Measurements from ENCODE around the gene RICTOR. TPM values are rescaled to one million over a fixed set of nuclear protein-coding genes. Genes with fewer than 3 reads are reported as not detected.
"Not testable (repeated sequence)": the region's sequence is repeated elsewhere in the genome, so short reads cannot be mapped to it uniquely, and the experiment has no call there.

Gene RICTOR
- polyA plus RNA-seq, 5 donors: 17.3 to 37.5 (median 33.9) TPM

- no peak for DNase-seq
Measured at GRCh38 chr5:39009981-39010380, 64.2 kb downstream of the RICTOR start.

- no peak for DNase-seq
Measured at GRCh38 chr5:39009280-39009679, 64.9 kb downstream of the RICTOR start.

GRCh38 chr5:39006650-39007049 lies 67.5 kb downstream of the RICTOR start:
- DNase-seq: no peak

GRCh38 chr5:39005566-39006232 lies 68.5 kb downstream of the RICTOR start:
- no peak for DNase-seq

GRCh38 chr5:39001683-39002082 lies 72.5 kb downstream of the RICTOR start:
- DNase-seq: no peak

GRCh38 chr5:38999037-38999436 lies 75.2 kb downstream of the RICTOR start:
- no peak for DNase-seq

GRCh38 chr5:38997591-38997990 lies 76.6 kb downstream of the RICTOR start:
- DNase-seq: no peak

GRCh38 chr5:38996123-38996522 lies 78.1 kb downstream of the RICTOR start:
- no peak for DNase-seq

- DNase-seq: peak; percentile 34 to 48
Measured at GRCh38 chr5:38994324-38994927, 79.8 kb downstream of the RICTOR start.

- DNase-seq: not testable (repeated sequence)
Measured at GRCh38 chr5:38989974-38990719, 84.1 kb downstream of the RICTOR start.

GRCh38 chr5:38985909-38986452 lies 88.2 kb downstream of the RICTOR start:
- no peak for DNase-seq

- no peak for DNase-seq
Measured at GRCh38 chr5:38979535-38979934, 94.7 kb downstream of the RICTOR start.

- no peak for DNase-seq
Measured at GRCh38 chr5:38978036-38978435, 96.2 kb downstream of the RICTOR start.

GRCh38 chr5:38968665-38969064 lies 105.5 kb downstream of the RICTOR start:
- DNase-seq: no peak

GRCh38 chr5:38961691-38962090 lies 112.5 kb downstream of the RICTOR start:
- DNase-seq: no peak

- DNase-seq: no peak
Measured at GRCh38 chr5:38953426-38954012, 120.7 kb downstream of the RICTOR start.

- no peak for DNase-seq
Measured at GRCh38 chr5:38948501-38948900, 125.7 kb downstream of the RICTOR start.

GRCh38 chr5:38944282-38944681 lies 129.9 kb downstream of the RICTOR start:
- no peak for DNase-seq

GRCh38 chr5:38941912-38942311 lies 132.3 kb downstream of the RICTOR start:
- no peak for DNase-seq

- no peak for DNase-seq
Measured at GRCh38 chr5:38940230-38940858, 133.9 kb downstream of the RICTOR start.

- peak in 1 of 2 donors; percentile 8 for DNase-seq
Measured at GRCh38 chr5:38938973-38939372, 135.2 kb downstream of the RICTOR start.

- no peak for DNase-seq
Measured at GRCh38 chr5:38938424-38938823, 135.8 kb downstream of the RICTOR start.
